GM18870 (cell line): Measurements from ENCODE around the gene DIAPH2.
A peak's percentile ranks its signal among the peaks of the same experiment; 100 is the strongest.

Experiments used
- ATAC-seq: cut with Tn5 transposase; IDR thresholded peaks from one replicate; pipeline ENCODE4 v1.9.1; 2021; ENCODE audit warnings: moderate library complexity; ENCODE audit not compliant: unreplicated experiment

DIAPH2 gene

DNA sequence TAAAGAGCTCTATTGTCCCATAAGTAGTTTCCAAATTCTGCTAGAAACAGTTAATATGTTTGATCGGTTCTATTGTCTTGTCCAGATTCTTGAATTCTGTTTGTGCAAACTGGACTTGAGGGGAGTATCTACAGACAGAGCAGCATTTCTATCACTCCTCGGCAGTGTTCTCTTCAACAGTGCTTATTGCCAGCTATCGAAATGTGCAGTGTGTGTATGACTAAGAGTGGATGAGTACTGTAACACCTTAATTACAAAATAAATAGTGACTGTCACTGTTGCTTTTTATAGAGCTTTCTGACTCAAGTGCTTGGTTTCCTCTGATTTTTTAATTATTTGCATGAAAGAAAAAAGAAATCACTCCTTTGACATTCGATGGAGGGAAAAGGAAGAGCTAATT lies 473.6 kb downstream of the DIAPH2 start:
- no peak for ATAC-seq

DNA sequence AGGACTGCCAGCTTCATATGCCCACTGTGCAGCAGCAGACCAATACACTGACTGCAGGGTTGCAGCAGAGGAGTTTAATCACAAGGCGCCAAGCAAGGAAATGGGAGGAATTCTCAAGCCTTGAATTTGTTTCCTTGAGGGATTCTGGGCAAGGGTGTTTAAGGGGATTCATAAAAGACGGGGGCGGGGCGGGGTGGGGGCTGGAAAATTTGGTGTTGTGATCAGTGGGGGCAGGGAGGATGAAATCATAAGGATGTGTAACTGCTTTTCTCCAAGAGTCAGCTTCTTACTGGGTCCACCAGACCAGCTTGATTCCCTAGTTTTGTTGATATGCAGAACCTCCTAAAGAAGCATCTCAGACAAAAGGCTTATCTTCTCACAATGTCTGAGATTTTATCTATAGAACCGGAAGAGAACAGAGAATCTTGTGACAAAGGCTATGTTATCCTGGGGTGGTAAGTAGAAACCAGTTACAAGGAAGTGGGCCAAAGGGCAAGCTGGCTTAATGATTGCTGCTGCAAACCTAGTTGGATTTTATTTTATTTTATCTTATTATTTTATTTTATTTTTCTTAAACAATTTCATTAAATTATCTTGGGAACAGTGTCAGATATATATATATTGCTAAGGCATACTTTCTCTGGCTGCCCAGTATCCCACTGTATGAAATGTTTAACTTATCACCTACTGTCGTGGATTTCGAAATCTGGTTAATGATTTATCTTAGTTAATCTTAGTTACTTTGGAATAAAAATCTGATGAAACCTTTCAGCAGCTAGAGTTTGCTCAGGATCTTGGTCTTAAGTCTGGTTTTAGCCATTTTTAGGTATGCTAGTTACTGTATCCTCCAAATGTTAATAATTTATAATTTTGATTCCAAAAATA lies 475.5 kb downstream of the DIAPH2 start:
- ATAC-seq, result no peak

DNA sequence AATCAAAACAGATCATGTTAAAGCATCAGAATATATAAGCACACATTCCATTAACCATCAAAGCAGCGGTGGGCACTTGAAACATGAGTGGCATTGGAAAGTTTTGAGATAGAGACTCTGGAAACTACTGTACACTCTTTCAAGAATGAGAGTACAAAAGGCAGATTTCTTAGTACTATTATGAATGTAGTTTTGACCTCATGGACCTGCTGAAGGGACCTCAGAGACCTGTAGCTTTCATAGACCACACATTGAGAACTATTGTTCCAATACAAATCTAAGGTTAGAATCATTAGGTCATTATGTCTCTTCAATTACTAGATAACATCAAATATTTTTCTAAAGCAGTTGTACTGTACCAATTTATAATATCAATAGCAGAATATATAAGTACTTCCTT lies 482.7 kb downstream of the DIAPH2 start:
- peak; percentile 58 for ATAC-seq

DNA sequence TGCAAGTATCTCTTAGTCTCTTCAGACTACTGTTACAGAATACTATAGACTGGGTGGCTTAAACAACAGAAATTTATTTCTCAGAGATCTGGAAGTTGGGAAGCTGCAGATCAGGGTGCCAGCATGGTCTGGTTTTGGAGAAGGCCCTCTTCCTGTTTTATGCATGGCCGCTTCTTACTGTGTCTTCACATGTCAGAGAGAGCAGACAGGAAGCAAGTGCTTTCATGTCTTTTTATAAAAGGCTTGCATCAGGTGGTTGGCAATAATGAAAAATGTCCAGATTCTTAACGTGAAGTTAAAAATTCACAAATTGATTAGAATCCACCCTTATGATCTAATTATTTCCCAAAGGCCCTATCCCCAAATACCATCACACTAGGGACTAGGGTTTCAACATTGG lies 484.0 kb downstream of the DIAPH2 start:
- no peak for ATAC-seq

DNA sequence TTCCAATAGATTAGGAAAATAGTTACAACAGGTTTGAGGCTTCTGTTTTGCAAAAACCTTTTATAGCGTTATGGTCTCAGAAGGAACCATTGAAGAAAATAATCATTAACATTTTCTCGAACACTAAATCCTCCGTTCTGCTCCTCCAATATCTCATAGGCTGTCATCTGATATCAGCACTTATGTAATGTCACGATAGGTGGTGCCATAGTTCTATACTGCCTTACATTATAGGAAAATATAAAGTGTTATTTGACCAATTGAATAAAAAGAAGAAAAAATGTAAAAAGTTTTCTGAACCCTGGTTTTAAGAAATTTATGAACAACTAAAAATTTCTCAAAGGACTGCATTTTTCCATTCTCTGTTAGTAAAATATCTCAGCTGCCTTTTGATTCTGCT lies 490.5 kb downstream of the DIAPH2 start:
- no peak for ATAC-seq

DNA sequence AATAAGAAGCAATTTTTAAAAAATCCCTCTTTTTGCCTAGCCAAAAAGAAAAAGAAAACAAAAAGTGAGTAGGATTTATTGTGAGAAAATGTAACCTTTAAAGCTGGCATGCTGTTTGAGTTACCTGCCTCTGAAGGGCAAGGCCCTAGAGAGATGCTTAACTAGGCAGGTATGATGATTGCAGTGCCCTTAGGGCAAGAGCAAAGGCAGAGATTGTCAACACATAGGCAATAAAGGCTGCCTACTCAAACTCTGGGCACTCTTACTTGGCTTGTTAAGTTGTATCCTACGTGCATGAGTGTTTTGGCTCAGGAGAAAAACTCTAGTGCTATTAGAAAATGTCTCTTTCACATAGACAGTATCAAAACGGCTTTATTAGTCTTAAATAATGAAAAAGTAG lies 505.0 kb downstream of the DIAPH2 start:
- ATAC-seq, result no peak

DNA sequence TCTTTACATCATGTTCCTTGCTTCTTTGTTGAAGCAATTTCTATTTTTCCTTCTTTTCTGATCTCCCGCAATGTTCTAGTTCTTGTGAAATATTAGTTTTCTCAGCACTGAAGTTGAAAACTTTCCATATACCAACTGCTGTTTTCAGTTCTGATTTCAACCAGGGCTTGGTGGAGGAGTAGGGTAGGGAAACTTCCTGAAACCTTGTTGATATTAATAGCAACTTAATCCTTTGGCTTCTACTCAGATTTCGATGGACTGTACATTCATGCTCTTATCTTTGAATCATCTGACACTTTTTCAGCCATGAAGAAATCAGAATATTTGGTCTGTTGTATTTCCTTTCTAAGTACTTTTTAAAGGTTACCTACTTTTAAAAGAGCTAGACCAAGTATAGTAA lies 514.9 kb downstream of the DIAPH2 start:
- ATAC-seq, result no peak

DNA sequence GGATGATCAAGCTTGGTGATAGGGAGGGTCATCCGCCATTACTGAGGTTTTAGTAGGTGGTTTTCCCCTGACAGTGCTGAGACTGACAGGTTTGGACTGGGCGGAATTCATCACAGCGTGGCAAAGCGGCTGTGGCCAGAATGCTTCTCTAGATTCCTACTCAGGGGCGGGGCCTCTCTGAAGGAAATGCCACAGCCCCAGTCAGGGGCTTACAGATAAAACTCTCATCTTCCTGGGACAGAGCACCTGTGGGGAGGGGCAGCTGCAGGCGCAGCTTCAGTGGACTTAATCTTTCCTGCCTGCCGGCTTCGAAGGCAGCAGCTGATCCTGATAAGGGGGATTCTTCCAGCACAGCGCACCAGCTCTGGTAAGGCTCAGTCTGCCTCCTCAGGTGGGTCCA lies 515.8 kb downstream of the DIAPH2 start:
- no peak for ATAC-seq

DNA sequence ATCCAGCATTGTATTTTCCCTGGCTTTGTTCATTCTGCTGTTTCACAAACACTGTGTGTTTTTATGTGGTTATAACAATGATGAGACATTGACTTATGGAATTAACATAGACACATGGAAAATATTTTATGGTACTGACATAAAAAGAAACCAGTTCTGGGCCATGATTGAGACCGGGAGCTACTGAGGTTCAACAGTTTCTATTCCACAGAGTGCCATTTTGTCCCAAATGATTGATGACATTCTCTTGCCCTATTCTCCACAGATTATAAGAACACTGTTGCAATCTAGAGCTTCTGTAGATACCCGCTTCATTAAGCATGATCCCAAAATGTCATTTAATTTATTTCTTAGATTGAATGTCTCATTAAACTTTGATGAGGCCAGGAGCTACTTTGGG lies 525.9 kb downstream of the DIAPH2 start:
- ATAC-seq, result no peak

DNA sequence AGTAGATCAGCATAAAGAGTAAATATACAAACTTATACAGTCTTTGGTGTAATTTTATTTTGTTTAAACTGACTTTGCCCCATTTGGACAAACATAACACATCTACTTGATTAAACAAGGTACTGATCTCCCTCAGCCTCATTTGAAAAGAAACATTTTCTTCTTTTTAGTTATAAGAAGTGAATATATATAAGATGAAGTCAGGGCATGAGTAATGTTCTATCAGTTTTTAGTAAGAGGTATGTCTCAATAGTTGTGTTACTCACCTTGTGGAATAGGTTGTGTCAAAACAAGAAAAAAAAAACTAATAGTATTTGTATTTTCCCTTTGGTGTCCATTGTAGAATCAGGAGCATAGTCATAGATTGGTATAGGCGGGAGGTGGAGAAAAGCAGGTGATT lies 526.4 kb downstream of the DIAPH2 start:
- ATAC-seq, result no peak

DNA sequence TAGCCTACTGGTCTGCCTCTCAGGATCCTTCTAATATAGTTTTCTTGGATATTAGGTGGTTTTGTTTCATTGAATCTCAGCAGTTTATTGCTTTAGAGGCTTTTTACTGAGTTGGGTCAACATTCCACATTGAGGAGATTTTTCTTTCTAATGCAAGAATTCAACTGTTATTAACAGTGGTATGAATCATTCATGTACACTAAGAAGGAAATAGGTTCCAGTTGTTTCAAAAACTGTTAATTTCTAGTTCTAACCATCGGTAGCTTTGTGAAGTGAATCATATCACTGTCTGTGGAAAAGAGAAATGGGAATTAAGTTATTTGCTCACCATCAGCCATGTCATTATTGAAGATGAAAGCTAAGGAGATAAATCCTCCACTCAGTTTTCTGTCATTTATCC lies 530.5 kb downstream of the DIAPH2 start:
- ATAC-seq, result no peak

DNA sequence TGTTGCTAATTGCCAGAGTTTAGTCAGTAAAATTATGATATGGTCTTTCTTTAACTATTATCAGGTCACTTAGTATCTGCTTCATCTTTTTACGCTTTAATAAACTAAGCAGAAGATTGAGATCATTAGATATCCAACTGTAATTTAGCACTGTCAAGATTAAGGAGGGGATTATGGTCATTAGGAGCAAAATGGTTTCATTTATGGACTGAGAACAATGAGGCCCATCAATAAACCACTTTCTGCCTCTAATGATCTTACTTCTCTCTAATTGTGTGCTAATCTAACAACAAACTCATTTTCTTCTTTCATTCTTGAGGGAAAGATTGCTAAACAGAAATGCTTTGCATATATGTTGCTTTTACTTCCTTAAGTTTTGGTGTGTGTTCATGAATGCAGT lies 539.5 kb downstream of the DIAPH2 start:
- no peak for ATAC-seq

DNA sequence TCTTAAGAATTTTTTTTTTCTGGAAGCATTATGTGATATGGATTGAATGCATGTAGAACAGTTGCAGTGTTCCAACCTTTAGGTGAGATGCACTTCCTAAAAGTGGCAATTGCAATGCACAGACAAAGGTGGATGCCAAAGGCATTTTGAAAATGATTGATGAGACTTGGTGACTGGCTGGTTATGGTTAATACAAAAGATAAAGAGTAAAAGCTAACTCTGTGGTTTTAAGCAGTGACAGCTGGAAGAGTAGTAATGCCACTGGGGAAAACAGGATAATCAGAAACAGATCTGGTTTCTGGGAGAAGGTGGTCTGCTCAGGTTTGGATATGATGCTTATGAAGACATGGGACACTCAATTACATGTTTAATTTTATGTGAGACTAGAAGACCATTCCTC lies 544.7 kb downstream of the DIAPH2 start:
- ATAC-seq, result no peak

DNA sequence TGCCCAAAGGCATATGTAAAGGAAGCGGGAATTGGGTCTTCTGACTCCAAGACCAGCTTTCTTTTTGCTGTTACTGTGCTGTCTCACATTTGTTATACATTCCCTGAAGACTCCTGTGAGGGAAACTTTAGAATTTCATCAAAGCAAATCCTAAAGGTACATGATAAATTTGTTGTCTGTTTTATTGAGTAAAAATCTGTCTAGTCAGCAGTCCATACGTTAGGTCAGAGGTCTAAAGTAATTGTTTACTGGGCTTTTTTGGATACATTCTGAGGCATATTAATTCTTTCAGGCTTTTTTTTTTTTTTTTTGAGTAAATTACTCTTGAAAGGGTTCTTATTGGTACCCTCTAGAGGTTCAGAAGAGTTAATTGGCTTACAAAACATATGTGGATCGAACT lies 546.3 kb downstream of the DIAPH2 start:
- ATAC-seq, result no peak

DNA sequence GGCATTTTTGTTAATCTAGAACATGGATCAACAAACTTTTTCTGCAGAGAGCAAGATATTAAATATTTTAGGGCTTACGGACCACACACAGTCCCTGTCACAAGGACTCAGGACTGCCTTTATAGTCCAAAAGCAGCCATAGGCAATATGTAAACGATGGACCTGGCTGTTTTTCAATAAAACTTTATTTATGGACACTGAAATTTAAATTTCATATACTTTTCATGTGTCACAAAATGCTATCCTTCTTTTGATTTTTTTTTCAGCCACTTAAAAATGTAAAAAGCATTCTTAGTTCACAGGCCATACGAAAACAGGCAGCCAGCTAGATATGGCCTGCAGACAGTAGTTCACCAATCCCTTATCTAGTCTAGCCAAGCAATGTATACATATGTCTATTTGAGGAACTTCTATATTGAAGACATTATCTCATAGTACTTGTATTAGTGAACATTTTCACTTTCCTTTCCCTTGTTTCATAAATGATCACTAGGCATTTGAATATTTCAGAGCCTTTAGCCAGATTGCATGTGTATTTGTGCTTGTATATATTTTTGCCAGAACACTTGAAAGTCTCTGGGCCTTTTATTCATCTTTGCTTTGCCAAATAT lies 549.9 kb downstream of the DIAPH2 start:
- peak; percentile 100 for ATAC-seq

DNA sequence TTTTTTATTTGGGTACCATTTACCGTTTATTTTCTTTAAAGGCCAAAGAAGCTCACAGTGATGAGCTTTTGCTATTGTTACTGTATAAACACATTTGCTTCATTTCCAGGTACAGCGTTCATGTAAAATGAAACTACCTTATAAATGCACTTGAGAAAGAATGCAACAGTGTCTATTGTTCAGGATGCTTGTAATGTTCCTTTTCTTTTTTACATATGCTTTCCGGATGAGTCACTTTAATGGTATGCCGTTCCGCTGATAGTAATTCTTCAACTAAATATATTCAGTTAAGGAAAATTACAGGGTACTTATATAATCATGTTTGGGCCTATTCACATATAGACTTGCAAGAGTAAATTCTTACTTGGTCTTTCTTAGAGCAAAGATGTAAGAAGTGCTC lies 554.0 kb downstream of the DIAPH2 start:
- no peak for ATAC-seq

DNA sequence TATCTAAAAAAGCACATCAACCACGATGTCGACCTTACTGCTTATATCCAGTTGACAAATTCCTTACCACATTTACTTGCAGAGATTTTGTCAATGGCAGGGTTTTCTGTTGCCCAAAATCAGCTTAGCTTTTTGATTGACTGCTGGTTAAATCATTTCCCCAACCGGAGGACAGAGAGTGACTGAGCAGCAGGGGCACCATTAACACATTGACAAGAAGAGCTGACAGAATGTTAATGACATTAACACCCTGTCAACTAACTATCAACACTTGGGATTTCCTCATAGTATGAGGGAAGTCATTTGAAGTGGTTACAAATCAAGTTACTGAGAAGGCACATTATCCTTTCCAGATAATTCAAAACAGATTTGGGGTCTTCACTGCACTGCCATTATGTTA lies 567.5 kb downstream of the DIAPH2 start:
- no peak for ATAC-seq

DNA sequence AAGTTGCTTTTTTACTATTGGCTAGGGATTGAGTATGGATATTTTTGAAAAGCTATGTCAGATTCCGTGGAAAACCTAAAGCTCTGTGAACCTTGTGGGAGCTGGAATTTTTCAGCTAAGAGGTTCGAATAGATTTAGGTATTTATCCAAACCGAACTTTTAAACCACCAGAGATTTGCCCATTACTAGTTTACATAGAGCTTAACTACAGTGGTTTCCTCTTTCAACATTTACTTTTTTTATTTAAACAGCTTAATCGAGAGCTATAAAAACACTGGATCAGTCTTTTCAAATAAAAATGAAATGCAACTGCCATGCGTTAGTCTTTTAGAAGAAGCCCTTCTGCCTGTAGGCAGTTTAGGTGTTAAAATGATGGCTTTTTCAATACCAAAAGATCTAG lies 576.0 kb downstream of the DIAPH2 start:
- no peak for ATAC-seq

DNA sequence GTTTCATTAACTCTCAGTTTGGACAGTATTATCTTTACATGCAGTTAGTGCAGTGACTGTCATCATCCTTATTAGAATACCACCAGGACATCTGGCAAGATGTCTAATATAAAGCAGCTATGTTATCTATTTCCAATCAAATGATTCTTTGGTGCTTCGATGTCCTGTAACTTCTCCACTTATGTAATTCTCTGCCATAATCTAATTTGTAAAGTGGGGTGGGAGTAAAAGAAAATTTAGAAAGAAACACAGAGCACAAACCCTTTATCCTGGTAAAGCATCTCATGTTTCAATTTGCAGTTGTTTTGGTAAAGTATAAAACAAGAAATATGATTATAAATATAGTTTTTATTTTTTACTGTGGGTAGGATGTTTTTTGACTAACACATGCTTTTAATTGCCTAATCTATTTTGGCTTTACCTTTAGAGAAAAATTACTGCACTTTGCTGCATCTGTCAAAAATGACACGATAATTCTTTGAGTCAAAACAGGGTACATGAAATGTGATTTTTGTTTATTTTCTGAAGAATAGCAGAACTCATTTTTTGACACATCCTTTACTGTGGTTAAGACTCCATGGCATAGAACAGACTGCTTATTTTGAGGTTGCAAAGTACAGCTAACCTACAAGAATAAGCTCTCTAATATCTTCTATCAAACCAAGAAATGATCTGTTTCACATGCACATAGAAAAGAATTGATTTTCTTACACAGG lies 581.9 kb downstream of the DIAPH2 start:
- ATAC-seq, result no peak

DNA sequence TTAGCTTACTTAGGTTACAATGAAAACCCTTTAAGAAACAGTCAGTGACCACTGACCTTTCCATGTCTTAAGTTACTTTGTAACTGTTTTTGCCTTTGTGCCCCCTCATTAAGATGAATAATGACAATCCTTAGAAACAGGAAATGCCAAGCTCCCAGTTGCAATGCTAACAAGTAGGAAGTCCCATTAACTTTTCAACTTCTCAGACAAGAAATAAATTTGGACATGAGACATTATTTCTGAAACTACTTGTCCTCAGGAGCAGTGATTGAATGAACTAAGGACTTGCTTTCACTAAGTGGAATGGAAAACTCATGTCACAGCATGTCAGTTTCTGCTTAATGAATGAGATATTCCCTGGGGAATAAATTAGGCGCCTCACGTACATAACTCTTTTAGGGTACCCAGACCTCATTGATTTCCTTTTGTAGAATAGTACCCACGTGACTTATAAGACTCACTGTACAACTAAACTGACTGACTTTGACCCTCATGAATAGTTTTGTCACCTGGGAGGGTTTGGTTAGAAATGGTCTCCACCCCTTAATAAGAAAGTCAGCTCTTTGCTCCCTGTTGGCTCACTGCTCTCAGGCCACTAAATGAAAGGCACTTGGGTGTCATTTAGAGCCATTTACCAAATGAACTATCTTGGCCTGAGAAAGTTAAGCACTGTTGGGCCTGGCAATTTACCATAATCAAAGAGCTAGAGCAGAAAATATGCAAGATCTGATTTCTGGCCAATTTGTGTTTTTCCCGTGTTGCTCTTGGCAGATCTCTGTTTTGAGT lies 582.9 kb downstream of the DIAPH2 start:
- ATAC-seq, result no peak

DNA sequence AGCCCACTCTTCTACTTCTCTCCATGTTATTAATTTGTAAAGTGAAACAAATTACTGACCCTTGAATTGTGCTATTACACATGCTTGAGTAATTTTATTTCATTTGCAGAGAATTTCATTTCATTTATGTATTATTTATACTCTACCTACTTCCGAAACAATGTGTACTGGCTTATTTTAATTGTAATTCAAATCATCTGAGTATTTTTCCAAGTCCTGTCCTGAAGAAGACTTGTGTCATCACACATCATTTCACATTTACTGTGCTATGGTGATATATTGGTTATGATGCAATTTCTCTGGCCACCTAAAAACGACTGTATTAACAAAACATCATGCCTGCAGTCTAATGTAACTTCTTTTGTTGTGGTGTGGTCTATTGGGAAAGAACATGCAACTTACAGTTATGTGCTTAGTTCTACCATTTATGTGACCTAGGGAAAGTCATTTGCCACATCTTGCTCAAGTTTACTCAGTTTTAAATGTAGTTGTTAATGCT lies 583.6 kb downstream of the DIAPH2 start:
- no peak for ATAC-seq
